GM21390 (cell line): ENCODE measurements around the gene SASH1.
A peak's percentile ranks its signal among the peaks of the same experiment; 100 is the strongest.
"Not testable (repeated sequence)": the region's sequence is repeated elsewhere in the genome, so short reads cannot be mapped to it uniquely, and the experiment has no call there.

Source experiments
- ATAC-seq: cut with Tn5 transposase; IDR thresholded peaks from one replicate; pipeline ENCODE4 v1.9.1; 2021; ENCODE audit not compliant: unreplicated experiment

Gene SASH1

DNA sequence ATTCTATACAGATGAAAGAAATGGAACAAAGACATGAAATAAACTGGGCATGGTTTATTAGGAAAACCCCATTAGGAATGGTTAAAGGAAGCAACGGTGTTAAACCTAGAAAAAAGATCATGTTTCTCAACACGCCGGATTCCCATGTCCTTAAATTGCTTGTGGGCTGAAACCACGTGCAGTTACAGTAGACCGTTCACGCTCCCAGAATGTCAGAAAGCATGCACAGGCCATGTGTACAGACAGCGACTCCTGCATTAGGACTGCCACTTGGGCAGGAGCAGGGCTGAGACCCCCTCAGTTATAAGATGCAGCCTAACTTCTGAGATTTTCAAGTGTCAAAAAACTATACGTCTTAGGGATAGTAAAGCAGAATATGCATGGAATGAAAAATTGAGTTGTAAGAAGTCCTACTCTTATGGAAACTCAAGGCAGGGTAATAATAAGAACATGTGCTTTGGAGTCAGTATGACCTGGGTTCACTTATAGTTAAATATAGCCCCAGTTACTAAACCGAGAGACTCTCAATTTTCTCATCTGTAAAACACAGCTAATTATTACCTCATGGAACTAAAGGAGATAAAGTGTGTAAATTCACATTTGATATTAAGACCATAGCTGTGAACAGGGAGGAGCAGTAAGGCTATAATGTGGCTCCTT lies 230.2 kb downstream of the SASH1 start:
- no peak for ATAC-seq

- ATAC-seq: no peak
Observed at GRCh38 chr6:148573922-148574321, 231.3 kb downstream of the SASH1 start.

GRCh38 chr6:148577687-148578488 lies 235.2 kb downstream of the SASH1 start:
- peak; percentile 99 for ATAC-seq

DNA sequence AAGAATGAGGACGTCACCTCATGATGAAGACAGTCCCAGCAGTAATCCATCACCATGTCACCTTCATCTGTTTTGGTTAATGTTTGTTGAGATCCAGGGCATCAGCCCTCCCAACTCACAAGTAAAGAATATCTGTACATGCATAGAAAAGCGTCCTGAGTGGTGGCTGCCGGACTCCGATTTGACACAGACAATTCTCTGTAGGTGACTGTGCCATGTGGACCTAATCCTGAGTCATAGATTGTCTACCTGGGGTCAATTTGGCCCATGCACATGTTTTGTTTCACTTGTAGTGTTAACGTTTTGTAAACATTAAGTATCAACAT lies 235.8 kb downstream of the SASH1 start:
- peak; percentile 21 for ATAC-seq

DNA sequence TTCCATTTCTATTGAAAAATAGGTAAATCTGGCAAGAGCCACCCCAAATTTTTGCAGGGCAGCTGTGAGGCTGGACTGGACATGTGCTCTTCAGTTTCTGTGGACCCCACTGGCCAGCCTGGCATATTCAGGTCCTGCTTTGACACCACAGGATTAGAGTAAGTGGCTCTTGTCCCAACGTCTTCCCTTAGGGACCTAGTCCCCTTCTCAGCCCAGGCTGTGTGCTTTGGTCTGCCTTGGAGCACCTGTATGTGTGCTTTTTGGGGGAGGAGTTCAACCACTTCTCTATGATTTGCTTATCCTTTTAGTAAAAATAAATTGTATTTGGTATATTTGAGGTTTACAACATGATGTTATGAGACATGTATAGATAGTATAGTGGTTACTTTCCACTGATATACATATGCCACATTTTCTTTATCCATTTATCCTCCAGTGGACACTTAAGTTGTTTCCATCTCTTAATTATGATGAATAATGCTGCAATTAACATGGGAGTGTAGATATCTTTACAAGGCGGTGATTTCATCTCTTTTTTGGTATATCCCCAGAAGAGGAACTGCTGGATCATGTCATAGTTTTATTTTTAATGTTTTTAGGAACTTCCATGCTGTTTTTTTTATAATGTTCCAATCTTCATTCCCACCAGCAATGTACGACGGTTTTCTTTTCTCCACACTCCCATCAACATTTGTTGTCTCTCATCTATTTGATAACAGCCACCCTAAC lies 236.4 kb downstream of the SASH1 start:
- no peak for ATAC-seq

DNA sequence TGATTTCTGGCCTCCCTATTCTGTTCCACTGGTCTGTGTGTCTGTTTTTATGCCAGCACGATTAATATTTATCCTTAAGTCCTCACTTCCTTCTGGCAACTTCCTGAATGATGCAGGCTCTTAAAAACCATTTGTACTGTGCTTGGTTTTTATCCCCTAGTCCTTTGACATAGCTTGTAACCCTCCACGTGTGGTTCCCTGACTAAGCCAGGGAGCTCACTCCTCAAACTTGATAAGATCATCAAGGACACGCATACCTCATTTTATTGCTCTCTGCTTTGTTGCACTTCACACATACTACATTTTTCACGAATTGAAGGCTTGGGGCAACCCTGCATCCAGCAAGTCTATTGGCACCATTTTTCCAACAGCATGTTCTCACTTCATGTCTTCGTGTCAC lies 237.8 kb downstream of the SASH1 start:
- no peak for ATAC-seq

DNA sequence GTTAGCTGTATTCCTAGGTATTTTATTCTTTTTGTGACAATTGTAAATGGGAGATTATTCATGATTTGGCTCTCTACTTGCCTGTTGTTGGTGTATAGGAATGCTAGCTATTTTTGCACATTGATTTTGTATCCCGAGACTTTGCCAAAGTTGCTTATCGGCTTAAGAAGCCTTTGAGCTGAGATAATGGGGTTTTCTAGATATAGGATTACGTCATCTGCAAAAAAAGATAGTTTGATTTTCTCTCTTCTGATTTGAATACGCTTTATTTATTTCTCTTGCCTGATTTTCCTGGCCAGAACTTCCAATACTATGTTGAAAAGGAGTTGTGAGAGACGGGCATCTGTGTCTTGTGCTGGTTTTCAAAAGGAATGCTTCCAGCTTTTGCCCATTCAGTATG lies 241.0 kb downstream of the SASH1 start:
- ATAC-seq: no peak

GRCh38 chr6:148585641-148586040 lies 243.0 kb downstream of the SASH1 start:
- ATAC-seq: not testable (repeated sequence)

DNA sequence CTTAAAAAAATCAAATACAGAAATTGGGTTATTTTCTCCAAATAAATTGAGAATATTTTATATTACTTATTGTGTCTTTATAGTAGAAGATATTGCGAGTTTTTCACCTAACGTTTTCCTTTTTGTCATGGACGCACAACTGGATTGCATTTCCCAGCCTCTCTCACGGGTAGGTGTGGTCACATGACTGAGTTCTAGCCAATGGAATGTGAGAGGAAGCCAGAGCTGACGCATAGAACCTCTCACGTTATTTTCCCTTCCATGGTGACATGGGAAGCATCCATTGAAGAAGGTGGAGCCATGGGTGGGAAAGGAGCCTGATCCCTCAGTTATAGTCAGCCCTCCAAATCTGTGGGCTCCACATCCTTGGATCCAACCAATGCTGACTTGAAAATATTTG lies 248.2 kb downstream of the SASH1 start:
- no peak for ATAC-seq

GRCh38 chr6:148591656-148592055 lies 249.0 kb downstream of the SASH1 start:
- ATAC-seq: no peak

DNA sequence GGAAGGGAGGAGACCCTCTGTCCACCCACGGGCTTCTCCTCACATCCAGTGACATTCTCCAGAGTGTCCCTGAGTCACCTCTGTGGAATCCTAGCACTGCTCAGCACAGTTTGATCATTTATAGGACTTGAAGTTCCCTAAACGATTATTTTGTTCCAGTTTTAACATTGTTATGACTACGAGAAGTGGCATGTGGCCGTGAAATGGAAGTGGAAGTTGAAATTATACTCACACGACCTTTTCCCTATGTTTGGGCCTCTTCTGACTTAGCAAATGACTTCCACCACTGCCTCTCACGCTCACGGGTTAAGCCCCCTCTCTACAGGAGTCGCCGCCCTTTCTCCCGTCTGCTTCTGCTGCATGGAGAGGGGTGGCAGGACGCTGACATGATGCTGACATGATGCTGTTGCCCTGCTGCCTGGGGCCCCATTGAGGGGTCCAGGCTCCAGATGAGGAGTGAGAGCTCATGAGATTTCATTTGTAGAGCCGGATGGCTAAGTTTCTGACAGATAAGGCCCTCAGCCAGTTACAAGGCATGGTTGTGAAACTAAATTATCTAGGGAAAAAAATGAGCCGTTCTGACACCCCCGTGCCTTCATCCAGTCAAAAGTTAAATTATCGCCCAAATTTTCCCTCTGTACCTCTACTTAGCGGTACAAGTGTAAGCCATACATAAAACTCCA lies 250.6 kb downstream of the SASH1 start:
- no peak for ATAC-seq

- no peak for ATAC-seq
Observed at GRCh38 chr6:148593813-148594170, 251.2 kb downstream of the SASH1 start.

DNA sequence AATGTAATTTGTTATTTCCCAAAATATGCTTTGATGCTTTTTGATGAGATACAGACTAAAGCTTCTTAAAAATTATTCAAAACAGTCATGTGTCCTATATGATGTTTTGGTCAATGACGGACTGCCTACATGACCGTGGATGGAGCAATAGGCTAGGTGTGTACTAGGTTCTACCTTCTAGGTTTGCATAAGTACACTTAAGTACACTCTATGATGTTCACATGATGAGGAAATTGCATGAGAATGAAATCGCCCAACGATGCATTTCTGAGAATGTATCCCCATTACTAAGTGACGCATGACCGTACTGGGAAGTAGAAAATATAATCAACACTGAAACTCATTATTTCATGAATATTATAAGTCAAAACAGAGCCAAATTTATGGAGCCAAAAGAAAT lies 252.9 kb downstream of the SASH1 start:
- no peak for ATAC-seq

- ATAC-seq: no peak
Observed at GRCh38 chr6:148596891-148597455, 254.3 kb downstream of the SASH1 start.

GRCh38 chr6:148598724-148599123 lies 256.1 kb downstream of the SASH1 start:
- no peak for ATAC-seq

DNA sequence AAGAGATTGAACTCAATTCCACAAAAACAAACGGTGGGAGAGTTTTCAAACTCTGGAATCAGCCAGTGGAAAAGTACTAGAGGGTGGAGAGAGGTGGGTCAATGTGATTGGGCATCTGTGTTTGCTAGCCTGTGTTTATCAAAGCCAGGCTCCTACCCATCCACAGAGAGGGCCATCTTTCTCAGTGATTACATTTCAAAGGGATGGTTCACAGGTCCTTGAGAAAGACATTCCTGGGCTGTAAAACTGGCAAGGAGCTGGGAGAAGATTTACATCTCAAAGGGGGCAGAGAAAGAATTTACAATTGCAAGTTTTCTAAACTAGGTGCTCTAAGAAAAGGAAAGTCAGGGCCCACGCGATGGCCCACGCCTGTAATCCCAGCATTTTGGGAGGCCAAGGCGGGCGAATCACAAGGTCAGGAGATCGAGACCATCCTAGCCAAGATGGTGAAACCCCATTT lies 257.4 kb downstream of the SASH1 start:
- ATAC-seq: no peak
